Peyer's patch (tissue), 4 donors: Measurements from ENCODE around the gene AKNA.

Source experiments
- POLR2A ChIP-seq, 2 donors: fragments of 450-650 bp; IDR thresholded peaks; one replicate each; pipeline ENCODE4 v1.5.1; 2017; ENCODE audit warnings: antibody characterized with exemption in 2 of 2, mild to moderate bottlenecking in 2 of 2, moderate library complexity in 2 of 2
- TF ChIP-seq, protein P1 (sequence below), 6 experiments: fragments of 450-650 bp in 4 of 6; fragments of 200-600 bp in 2 of 6; sonication (generic) in 1 of 6; IDR thresholded peaks; one replicate each; pipeline ENCODE4 v1.5.1; 2017 to 2019; ENCODE audit warnings: antibody characterized with exemption in 6 of 6, mild to moderate bottlenecking in 3 of 6, moderate library complexity in 1 of 6

DNA sequence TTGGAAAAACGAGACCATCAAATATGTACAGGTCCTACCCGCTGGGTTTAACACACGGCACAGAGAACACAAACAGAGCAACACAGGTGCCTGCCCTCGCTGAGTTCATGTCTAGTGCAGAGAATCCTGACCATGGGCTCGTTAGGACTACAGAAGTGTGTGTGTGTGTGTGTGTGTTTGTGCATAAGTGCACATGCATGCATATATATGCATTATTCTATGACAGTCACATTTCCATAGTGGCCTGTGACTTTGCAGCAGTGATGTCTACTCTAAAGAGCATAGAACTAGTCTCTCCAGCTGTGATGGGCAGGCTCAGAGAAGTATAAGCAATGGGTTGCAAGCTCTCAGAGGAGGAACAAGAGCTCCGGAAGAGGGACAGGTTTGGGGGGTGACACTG is 30.4 kb downstream of the AKNA start:
- TF ChIP-seq, protein P1, sequence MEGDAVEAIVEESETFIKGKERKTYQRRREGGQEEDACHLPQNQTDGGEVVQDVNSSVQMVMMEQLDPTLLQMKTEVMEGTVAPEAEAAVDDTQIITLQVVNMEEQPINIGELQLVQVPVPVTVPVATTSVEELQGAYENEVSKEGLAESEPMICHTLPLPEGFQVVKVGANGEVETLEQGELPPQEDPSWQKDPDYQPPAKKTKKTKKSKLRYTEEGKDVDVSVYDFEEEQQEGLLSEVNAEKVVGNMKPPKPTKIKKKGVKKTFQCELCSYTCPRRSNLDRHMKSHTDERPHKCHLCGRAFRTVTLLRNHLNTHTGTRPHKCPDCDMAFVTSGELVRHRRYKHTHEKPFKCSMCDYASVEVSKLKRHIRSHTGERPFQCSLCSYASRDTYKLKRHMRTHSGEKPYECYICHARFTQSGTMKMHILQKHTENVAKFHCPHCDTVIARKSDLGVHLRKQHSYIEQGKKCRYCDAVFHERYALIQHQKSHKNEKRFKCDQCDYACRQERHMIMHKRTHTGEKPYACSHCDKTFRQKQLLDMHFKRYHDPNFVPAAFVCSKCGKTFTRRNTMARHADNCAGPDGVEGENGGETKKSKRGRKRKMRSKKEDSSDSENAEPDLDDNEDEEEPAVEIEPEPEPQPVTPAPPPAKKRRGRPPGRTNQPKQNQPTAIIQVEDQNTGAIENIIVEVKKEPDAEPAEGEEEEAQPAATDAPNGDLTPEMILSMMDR (IDR thresholded peaks at IDR 0.05) = no peak
- TF ChIP-seq POLR2A (IDR thresholded peaks at IDR 0.05) = no peak
